HG03521 (cell line): Measurements from ENCODE around the gene ZNF575.
A peak's percentile ranks its signal among the peaks of the same experiment; 100 is the strongest.

Source experiments
- ATAC-seq: cut with Tn5 transposase; IDR thresholded peaks from one replicate; pipeline ENCODE4 v1.9.1; 2021; ENCODE audit warnings: mild to moderate bottlenecking, moderate library complexity; ENCODE audit not compliant: unreplicated experiment

ZNF575 gene

DNA sequence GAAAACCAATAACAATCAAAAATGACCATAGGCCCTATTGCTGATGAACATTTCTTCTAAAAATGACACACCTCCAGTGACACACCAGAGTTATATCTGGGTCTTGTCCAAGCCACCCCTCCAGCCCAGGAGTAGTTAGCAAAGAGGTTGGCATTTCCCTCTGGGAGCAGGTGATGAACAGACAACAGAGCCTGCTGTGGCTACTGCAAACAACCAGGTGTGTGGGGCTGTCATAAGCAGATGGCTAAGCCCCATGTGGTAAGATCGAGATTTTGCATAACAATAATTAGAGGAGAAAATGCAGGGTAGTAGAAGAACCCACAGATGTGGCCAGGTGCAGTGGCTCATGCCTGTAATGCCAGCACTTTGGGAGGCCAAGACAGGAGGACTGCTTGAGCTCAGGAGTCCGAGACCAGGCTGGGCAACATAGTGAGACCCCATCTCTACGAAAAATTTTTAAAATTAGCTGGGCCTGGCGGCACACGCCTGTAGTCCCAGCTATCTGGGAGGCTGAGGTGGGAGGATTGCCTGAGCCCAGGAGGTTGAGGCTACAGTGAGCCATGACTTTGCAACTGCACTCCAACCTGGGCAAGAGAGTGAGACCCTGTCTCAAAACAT, 37.3 kb downstream of the ZNF575 start:
- ATAC-seq = no peak

GRCh38 chr19:43572171-43572588, 39.2 kb downstream of the ZNF575 start:
- ATAC-seq = no peak

DNA sequence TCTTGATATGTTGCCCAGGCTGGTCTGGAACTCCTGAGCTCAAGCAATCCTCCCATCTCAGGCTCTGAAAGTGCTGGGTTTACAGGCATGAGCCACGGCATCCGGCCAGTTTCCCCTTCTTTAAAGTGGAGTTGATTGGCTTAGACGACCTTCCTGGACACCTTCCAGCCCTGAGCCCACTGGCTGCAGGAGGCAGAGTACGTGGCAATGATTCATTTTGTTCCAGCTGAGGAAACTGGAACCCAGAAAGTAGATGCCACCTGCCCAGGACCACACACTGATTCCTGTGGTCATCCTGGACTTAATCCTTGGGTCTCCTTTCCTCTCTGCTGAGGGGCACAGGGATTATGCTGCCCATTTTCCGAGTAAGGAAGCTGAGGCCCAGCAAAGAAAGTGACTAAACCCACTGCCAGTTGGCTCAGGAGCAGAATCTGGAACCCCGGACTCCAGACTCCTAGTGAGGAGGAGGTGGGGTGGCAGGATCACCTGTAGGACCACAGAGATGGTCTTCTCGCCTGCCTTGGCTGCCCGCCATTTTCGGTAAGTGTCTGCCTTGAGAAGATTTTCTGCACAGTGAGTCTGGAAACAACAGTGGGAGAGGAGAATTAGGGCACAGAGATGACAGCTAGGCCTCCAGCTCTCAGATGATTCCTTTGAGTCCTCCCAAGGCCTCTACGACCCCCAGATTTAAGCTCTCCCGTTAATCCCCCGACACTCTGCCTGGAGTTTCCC, 41.6 kb downstream of the ZNF575 start:
- ATAC-seq = no peak

GRCh38 chr19:43575156-43575950, 42.4 kb downstream of the ZNF575 start, which contains the start of the genes PINLYP and XRCC1:
Gene PINLYP (plus strand): TSS chr19:43575801. CDS start chr19:43577192, 1,391 bp downstream.
Gene XRCC1 (minus strand): TSS chr19:43575527. CDS start chr19:43575458, 69 bp downstream.
- ATAC-seq = peak; percentile 96

DNA sequence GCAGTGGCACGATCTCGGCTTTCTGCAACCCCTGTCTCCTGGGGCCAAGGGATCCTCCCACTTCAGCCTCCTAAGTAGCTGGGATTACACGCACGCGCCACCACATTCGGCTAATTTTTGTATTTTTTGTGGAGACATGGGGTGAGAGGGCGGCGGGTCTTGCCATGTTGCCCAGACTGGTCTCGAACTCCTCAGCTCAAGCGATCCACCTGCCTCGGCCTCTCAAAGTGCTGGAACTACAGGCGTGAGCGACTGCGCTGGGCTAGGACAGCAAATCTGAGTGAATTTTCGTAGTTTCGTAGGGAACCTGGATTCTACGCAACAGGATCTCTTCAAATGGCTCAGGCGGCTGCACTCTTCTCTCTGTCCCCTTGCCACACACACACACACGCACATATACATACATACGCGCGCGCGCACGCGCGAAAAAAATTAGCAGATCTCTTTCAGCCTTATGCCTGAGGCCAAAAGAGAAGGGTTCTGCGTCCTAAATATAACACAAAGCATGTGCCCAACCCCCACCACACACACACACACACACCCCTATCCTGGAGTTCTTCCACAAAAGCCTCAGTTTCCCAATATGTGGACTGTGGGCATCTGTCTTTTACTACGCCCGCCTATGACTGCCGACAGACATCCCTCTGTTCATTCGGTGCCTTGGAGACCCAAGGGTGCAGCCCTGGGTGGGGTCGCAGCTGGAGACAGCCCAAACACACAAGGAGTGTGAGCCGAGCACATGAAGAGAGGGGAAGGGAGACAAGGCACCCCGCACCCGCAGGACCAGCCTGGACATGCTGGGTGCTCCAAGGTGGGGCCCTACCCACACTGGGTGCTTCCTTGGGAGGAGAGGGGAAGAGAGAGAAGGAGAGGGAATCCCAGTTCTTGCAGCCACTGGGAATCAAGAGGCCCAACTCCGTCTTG, 43.2 kb downstream of the ZNF575 start:
- ATAC-seq = no peak

DNA sequence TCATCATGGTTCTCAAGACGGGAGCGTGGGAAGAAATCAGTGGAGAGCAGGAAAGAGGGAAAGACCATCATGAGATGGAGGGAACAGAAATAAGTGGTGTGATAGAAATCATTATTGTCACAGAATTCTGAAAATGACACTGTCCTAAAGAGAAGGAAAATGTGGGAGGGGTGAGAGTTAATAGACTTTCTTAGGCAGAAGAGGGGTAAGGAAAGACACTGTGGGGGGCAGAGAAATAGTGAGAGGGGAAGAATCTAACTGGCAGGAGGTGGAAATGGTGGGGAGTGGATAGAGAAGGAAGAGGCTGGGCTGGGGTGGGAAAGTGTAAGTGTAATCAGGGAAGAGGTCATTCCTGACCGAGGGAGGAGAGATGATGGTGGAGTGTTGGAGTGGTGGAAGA, 45.8 kb downstream of the ZNF575 start:
- no peak for ATAC-seq

DNA sequence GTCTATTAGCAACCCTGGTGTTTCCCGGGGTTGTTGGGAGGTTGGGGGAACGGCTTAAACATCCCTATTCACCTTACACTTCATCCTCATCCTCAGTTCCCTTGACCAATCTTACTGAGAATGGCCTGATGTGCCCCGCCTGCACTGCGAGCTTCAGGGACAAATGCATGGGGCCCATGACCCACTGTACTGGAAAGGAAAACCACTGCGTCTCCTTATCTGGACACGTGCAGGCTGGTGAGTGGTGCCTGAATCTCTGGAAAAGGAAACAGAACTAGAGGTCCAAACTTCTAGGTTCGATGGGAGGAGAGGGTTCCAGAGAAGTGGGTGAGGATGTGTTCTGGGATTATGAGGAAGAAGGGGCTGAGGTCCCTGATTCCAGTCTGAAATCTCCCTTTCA, 48.5 kb downstream of the ZNF575 start:
- no peak for ATAC-seq

GRCh38 chr19:43582495-43582894, 49.5 kb downstream of the ZNF575 start:
- ATAC-seq = no peak

- no peak for ATAC-seq
These were observed 51.5 kb downstream of the ZNF575 start for GRCh38 chr19:43584484-43584883.
